Lung (tissue), 12 donors: Measurements from ENCODE around the gene DDN. TPM values are rescaled to one million over a fixed set of nuclear protein-coding genes. Genes with fewer than 3 reads are reported as not detected.

Source experiments
- ATAC-seq: fragments of 200-7000 bp; cut with Tn5 transposase; one replicate; pipeline ENCODE4 v1.9.1; 2020; ENCODE audit warnings: moderate number of reproducible peaks; ENCODE audit not compliant: insufficient read depth, low FRiP score
- DNase-seq, 3 donors: peaks; one replicate each; pipeline ENCODE4 v3.0.0-alpha.2; 2013 to 2017
- H3K27ac ChIP-seq, 2 donors: one replicate each; pipeline ENCODE4 v1.5.1; 2013; ENCODE audit warnings: mild to moderate bottlenecking in 2 of 2, moderate library complexity in 2 of 2, control low read depth in 1 of 2, inconsistent platforms in 1 of 2, low read depth in 1 of 2, low read length in 1 of 2
- H3K27me3 ChIP-seq, 3 donors: one replicate each; pipeline ENCODE4 v1.5.1; 2013; ENCODE audit warnings: low read length in 2 of 3; ENCODE audit not compliant: control insufficient read depth in 3 of 3, insufficient read depth in 3 of 3
- H3K36me3 ChIP-seq, 4 donors: one replicate each; pipeline ENCODE4 v1.5.1; 2013; ENCODE audit warnings: low read length in 4 of 4, mild to moderate bottlenecking in 1 of 4, moderate library complexity in 1 of 4; ENCODE audit not compliant: control insufficient read depth in 4 of 4, insufficient read depth in 4 of 4
- H3K4me1 ChIP-seq, 5 donors: one replicate each; pipeline ENCODE4 v1.5.1; 2013; ENCODE audit warnings: low read length in 5 of 5, mild to moderate bottlenecking in 2 of 5, moderate library complexity in 1 of 5; ENCODE audit not compliant: control insufficient read depth in 5 of 5, insufficient read depth in 5 of 5
- H3K4me3 ChIP-seq: one replicate; pipeline ENCODE4 v1.5.1; 2013; ENCODE audit warnings: mild to moderate bottlenecking, control low read depth, moderate library complexity
- H3K9ac ChIP-seq, 2 donors: one replicate each; pipeline ENCODE4 v1.5.1; 2013; ENCODE audit warnings: low read length in 2 of 2, control low read depth in 1 of 2; ENCODE audit not compliant: insufficient read depth in 1 of 2
- H3K9me3 ChIP-seq, 4 donors: one replicate each; pipeline ENCODE4 v1.5.1; 2013; ENCODE audit warnings: low read length in 3 of 4, mild to moderate bottlenecking in 1 of 4, moderate library complexity in 1 of 4; ENCODE audit not compliant: control insufficient read depth in 4 of 4, insufficient read depth in 3 of 4
- CTCF ChIP-seq: IDR thresholded peaks from 2 replicates; pipeline ENCODE4 v1.5.1; 2012; ENCODE audit warnings: mild to moderate bottlenecking; ENCODE audit errors: control extremely low read depth, extremely low read depth
- WGBS, 2 donors: extraction: QIAGEN DNeasy Blood & Tissue Kit; methylation state at CpG; one replicate each; pipeline ENCODE4 v1.1.7; 2013; 5-methylcytosine and 5-hydroxymethylcytosine counted together
- polyA plus RNA-seq, 2 donors: library from polyadenylated mRNA; stranded (reverse); fragments of 200-250 nt; gene quantifications; one replicate each; pipeline ENCODE4 v1.2.1, GENCODE V29; 2013
- total RNA-seq, 2 donors: library from RNA; depleted of rRNA in 1 of 2; stranded (reverse); fragments of >200 nt in 1 of 2; gene quantifications; one replicate each; pipeline ENCODE4 v1.2.1, GENCODE V29; 2014 to 2021
- donor health status: control.
- donor health status: control.
- donor health status: Bipolar disorder and iron deficiency.
- donor health status: healthy.
- donor health status: DM: yes; HTN: yes; CAD: no.

The DDN gene
- total and polyA plus RNA-seq, 4 donors: 0.04 to 0.12 (median 0.09) TPM

GRCh38 chr12:48978291-48978740, 20.9 kb downstream of the DDN start, which contains the start of gene WNT1:
WNT1 (plus strand) TSS chr12:48978322; CDS start chr12:48978651, 329 bp downstream.
- H3K9ac ChIP-seq: no peak within 1 kb of the TSS
- no peak for DNase-seq
- no peak for ATAC-seq

GRCh38 chr12:48977290-48978281, 21.6 kb downstream of the DDN start:
- Histone ChIP-seq H3K9ac (no peak overlapping the region), H3K4me1 (peaks cover 3 to 32% (median 21%) of the 10 kb centered on the region in 5 donors), H3K27me3 (peaks cover 0 to 96% (median 93%) of the 10 kb centered on the region in 3 donors), H3K9me3 (peaks cover 0 to 6% (median 0%) of the 10 kb centered on the region in 4 donors), H3K4me3 (no peak overlapping the region), H3K36me3 (no peaks in the 10 kb centered on the region), H3K27ac (no peak overlapping the region)
- peak; percentile 41 for TF ChIP-seq CTCF
- peak in 2 of 3 donors; percentile 38 to 68 for DNase-seq
- ATAC-seq: no peak
- 8 to 9% methylated on average over 45 to 50 of the region's 50 CpGs for WGBS, 2 donors

More at GRCh38 chr12:48978291-48978740, 20.9 kb downstream of the DDN start, which contains the start of gene WNT1:
- peaks cover 0 to 4% (median 0%) of the 10 kb centered on the region in 4 donors for H3K9me3 ChIP-seq
- H3K36me3 ChIP-seq: no peaks in the 10 kb centered on the region
- no peak within 1 kb of the TSS for H3K4me3 ChIP-seq
- peaks cover 3 to 32% (median 21%) of the 10 kb centered on the region in 5 donors for H3K4me1 ChIP-seq
- H3K27me3 ChIP-seq: peaks cover 0 to 94% (median 92%) of the 10 kb centered on the region in 3 donors
- H3K27ac ChIP-seq: no peak within 1 kb of the TSS
- 3 to 5% methylated on average over 37 to 45 of the region's 45 CpGs for WGBS, 2 donors
- no peak for TF ChIP-seq CTCF

- Histone ChIP-seq H3K27me3 (peaks cover 0 to 89% (median 86%) of the 10 kb centered on the region in 3 donors), H3K27ac (no peak overlapping the region), H3K36me3 (no peaks in the 10 kb centered on the region), H3K9ac (no peak overlapping the region), H3K4me3 (no peak overlapping the region), H3K9me3 (peaks cover 0 to 4% (median 0%) of the 10 kb centered on the region in 4 donors), H3K4me1 (peaks cover 1 to 22% (median 15%) of the 10 kb centered on the region in 5 donors)
- TF ChIP-seq CTCF: peak; percentile 22
- DNase-seq: peak in 1 of 3 donors; percentile 51
- 18 to 23% methylated on average over 18 to 19 of the region's 19 CpGs for WGBS, 2 donors
- ATAC-seq: no peak
These were observed 25.1 kb downstream of the DDN start for GRCh38 chr12:48973941-48974673.
